ACHN (cell line): ENCODE results near the gene NTM.
A peak's percentile ranks its signal among the peaks of the same experiment; 100 is the strongest.

Source experiments
- DNase-seq: peaks from one replicate; pipeline ENCODE4 v3.0.0-alpha.2; 2015
- in situ Hi-C: cut with HindIII; loops from 2 replicates; pipeline ENCODE4 v1.10.0; 2017; ENCODE audit warnings: low sequenced_read_pairs, low pct_ligation_motif_present, low pct_unique_long_range_greater_than_20kb

The NTM gene

GRCh38 chr11:132072044-132072857, 701.8 kb downstream of the NTM start:
- peak; percentile 8 for DNase-seq

GRCh38 chr11:132072858-132073211, 702.4 kb downstream of the NTM start:
- in situ Hi-C loops: no loop called here
- no peak for DNase-seq

More at GRCh38 chr11:132072044-132072857, 701.8 kb downstream of the NTM start:
- in situ Hi-C loops: no loop called here

- in situ Hi-C loops: no loop called here
- no peak for DNase-seq
Measured at GRCh38 chr11:132073787-132074186, 703.4 kb downstream of the NTM start.

- in situ Hi-C loops: no loop called here
- DNase-seq: no peak
Measured at GRCh38 chr11:132075447-132075846, 705.0 kb downstream of the NTM start.

- in situ Hi-C loops: no loop called here
Measured at GRCh38 chr11:132077416-132077815, 707.0 kb downstream of the NTM start.

GRCh38 chr11:132078264-132079076, 708.1 kb downstream of the NTM start:
- in situ Hi-C loops: no loop called here
- no peak for DNase-seq

More at GRCh38 chr11:132077416-132077815, 707.0 kb downstream of the NTM start:
- no peak for DNase-seq

- in situ Hi-C loops: no loop called here
- no peak for DNase-seq
Measured at GRCh38 chr11:132080127-132080526, 709.7 kb downstream of the NTM start.

- in situ Hi-C loops: no loop called here
- no peak for DNase-seq
Measured at GRCh38 chr11:132082566-132082965, 712.2 kb downstream of the NTM start.

GRCh38 chr11:132084433-132084832, 714.0 kb downstream of the NTM start:
- in situ Hi-C loops: no loop called here
- no peak for DNase-seq

- no peak for DNase-seq
- in situ Hi-C loops: no loop called here
Measured at GRCh38 chr11:132087148-132087547, 716.7 kb downstream of the NTM start.

GRCh38 chr11:132088551-132088950, 718.1 kb downstream of the NTM start:
- in situ Hi-C loops: no loop called here
- no peak for DNase-seq

- no peak for DNase-seq
- in situ Hi-C loops: no loop called here
Measured at GRCh38 chr11:132093536-132094259, 723.3 kb downstream of the NTM start.

GRCh38 chr11:132094598-132094997, 724.2 kb downstream of the NTM start:
- in situ Hi-C loops: no loop called here
- no peak for DNase-seq

- no peak for DNase-seq
- in situ Hi-C loops: no loop called here
Measured at GRCh38 chr11:132095230-132096131, 725.1 kb downstream of the NTM start.

GRCh38 chr11:132096132-132096825, 725.9 kb downstream of the NTM start:
- no peak for DNase-seq
- in situ Hi-C loops: no loop called here

GRCh38 chr11:132099692-132100091, 729.3 kb downstream of the NTM start:
- in situ Hi-C loops: no loop called here
- DNase-seq: peak; percentile 17

GRCh38 chr11:132100583-132100982, 730.2 kb downstream of the NTM start:
- in situ Hi-C loops: no loop called here
- no peak for DNase-seq

- DNase-seq: no peak
- in situ Hi-C loops: no loop called here
Measured at GRCh38 chr11:132101881-132102280, 731.5 kb downstream of the NTM start.
